AG04450 (cell line): ENCODE data around the gene EIF3K. TPM values are rescaled to one million over a fixed set of nuclear protein-coding genes. Genes with fewer than 3 reads are reported as not detected.

ENCODE experiments used
- CTCF ChIA-PET: fragments of 300-600, 350-600 bp; formaldehyde crosslinking; extraction: SDS; loops from one replicate; lab custom pipeline; 2022; ENCODE audit warnings: antibody characterized with exemption, inconsistent platforms; lab: Charles Lee
- POLR2A ChIA-PET: fragments of 350-600 bp; formaldehyde crosslinking; extraction: SDS; loops from one replicate; lab custom pipeline; 2021; ENCODE audit warnings: antibody characterized with exemption, inconsistent platforms; lab: Yijun Ruan, JAX
- DNase-seq: peaks from one replicate; pipeline ENCODE4 v3.0.0-alpha.2; 2011; ENCODE audit warnings: low read depth, low spot score
- H3K27ac ChIP-seq: one replicate; pipeline ENCODE4 v1.5.1; 2012; ENCODE audit warnings: low read depth, low read length, control low read depth
- H3K27me3 ChIP-seq: one replicate; pipeline ENCODE4 v1.6.0; 2012; ENCODE audit warnings: low read length; ENCODE audit not compliant: control insufficient read depth, insufficient read depth
- H3K4me3 ChIP-seq: 2 replicates; pipeline ENCODE4 v1.5.1; 2011; ENCODE audit warnings: mild to moderate bottlenecking, low read depth, low read length, control low read depth
- H3K9me3 ChIP-seq: 2 replicates; pipeline ENCODE4 v1.5.1; 2012; ENCODE audit warnings: low read length; ENCODE audit not compliant: control insufficient read depth, insufficient read depth
- polyA plus RNA-seq: library from polyadenylated mRNA; depleted of rRNA; stranded (reverse); fragments of >200 nt; gene quantifications from 2 replicates; pipeline ENCODE4 v1.2.3, GENCODE V29; 2011
- TF ChIP-seq, protein P1 (sequence below): IDR thresholded peaks from 2 replicates; pipeline ENCODE4 v1.5.1; 2011; ENCODE audit warnings: low read depth, low read length, control low read depth, inconsistent platforms

EIF3K gene
- polyA plus RNA-seq, 1 experiment = 168 TPM

DNA sequence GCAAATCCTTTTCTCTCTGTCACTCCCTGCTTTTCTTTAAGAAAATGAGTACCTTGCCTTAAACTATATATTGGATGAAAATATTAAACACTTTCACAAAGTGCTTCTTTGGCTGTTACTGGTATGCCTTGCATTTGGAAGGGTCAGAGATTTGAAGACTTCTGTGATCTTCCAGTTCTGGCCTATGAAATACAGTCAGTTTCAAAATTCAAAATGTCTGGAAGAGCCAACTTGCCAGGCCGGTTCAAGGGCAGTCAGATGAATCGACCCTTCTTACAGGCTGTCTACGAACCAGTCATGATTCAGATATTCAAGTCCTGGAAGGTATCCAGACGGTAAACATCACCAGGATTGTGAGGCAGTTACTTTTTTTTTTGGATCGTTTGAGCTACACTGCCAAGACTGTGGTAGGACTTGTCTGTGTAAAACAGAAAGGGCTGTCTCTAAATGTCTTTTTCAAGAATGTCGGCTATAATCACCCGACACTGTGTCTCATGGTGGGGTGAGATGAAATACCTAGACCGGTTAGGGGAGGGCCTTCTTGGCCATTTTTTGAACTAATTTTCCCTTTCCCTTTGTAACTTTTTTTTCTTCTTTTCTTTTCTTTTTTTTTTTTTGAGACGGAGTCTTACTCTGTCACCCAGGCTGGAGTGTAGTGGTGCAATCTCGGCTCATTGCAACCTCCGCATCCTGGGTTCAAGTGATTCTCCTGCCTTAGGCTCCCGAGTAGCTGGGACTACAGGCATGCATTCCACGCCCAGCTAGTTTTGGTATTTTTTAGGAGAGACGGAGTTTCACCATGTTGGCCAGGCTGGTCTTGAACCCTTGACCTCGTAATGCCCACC lies 39.7 kb downstream of the EIF3K start:
- Histone ChIP-seq H3K4me3 (peak overlapping the region; percentile 42), H3K9me3 (no peaks in the 10 kb centered on the region), H3K27ac (peak overlapping the region; percentile 95), H3K27me3 (no peaks in the 10 kb centered on the region)
- POLR2A ChIA-PET = interaction anchor here (0.6 to 4.0 kb wide), 10 partner anchors 8 to 537 kb away, joined by 3 to 15 read pairs (median 4); partner anchors contain the start of gene ACTN4
- TF ChIP-seq, protein P1, sequence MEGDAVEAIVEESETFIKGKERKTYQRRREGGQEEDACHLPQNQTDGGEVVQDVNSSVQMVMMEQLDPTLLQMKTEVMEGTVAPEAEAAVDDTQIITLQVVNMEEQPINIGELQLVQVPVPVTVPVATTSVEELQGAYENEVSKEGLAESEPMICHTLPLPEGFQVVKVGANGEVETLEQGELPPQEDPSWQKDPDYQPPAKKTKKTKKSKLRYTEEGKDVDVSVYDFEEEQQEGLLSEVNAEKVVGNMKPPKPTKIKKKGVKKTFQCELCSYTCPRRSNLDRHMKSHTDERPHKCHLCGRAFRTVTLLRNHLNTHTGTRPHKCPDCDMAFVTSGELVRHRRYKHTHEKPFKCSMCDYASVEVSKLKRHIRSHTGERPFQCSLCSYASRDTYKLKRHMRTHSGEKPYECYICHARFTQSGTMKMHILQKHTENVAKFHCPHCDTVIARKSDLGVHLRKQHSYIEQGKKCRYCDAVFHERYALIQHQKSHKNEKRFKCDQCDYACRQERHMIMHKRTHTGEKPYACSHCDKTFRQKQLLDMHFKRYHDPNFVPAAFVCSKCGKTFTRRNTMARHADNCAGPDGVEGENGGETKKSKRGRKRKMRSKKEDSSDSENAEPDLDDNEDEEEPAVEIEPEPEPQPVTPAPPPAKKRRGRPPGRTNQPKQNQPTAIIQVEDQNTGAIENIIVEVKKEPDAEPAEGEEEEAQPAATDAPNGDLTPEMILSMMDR = no peak
- peak; percentile 98 for DNase-seq
- CTCF ChIA-PET = interaction anchor here (0.6 to 1.4 kb wide), 5 partner anchors 12 to 272 kb away, joined by 3 to 6 read pairs (median 4); partner anchors contain the start of genes MRPS12 and SARS2

DNA sequence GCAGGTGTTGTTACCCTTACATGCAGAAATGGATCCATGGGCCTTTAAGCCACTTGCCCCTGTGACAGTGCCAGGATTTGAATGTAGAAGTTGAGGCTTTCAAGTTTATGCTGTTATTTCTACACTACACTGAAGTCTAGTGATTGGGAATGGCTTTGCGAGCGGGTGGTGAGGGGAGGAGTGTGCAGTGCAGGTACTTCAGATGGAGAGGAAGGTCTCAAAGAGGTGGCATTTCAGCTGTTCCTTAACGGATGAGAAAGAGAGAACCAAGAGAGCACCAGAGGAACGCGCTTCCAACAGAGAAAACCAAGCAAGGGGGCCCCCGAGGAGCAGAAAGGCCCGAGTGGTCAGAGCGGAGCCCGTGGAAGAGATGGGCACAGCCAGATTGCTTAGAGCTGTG lies 41.7 kb downstream of the EIF3K start:
- ChIA-PET CTCF (interaction anchor here (0.6 kb wide), 1 partner anchor 69 kb away, joined by 3 read pairs; no protein-coding TSS in a partner anchor), POLR2A (no interaction called here)
- H3K27ac ChIP-seq = no peak overlapping the region
- no peak for DNase-seq
- no peaks in the 10 kb centered on the region for H3K9me3 ChIP-seq
- H3K4me3 ChIP-seq = no peak overlapping the region
- TF ChIP-seq, protein P1 = no peak
- H3K27me3 ChIP-seq = no peaks in the 10 kb centered on the region

DNA sequence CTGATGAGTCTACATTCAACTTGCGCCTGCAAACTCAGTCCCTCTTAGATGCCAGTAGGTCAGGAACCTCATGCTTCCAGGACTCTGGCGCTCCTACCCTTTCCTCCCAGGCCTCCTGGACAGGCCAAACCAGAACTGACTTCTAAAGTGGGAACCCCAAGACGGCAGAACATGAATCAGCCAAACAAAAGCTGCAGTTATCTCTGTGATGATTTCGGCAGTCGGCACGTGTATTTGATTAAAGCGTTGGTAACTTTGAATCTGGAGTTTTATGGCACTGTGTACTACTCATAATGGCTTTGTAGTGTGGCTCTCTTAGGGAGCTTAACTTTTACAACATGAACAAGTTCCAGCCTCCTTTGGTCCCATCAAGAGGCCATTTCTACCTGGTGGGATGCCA lies 42.1 kb downstream of the EIF3K start:
- ChIA-PET CTCF (no interaction called here), POLR2A (no interaction called here)
- Histone ChIP-seq H3K27me3 (no peaks in the 10 kb centered on the region), H3K4me3 (no peak overlapping the region), H3K27ac (no peak overlapping the region), H3K9me3 (no peaks in the 10 kb centered on the region)
- no peak for DNase-seq
- TF ChIP-seq, protein P1 = no peak

DNA sequence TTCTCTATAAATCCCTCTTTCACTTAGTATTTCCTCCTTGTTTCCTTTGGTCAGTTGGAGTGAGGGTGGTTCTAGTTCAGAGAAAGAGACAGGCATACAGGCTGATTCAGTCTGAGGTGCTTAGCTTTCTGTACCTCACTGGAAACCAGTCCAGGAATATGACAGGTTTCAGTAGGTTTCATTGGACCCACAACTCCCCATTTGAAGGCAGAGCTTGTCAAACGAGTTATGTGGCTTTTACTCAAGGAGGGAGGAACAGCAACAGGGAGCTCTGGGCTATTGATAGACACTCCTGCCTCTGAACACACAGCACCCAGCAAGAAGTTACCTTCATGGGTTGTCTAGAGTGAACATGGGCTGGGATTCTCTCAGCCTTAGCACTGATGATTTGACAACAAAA lies 43.0 kb downstream of the EIF3K start:
- TF ChIP-seq, protein P1 = no peak
- Histone ChIP-seq H3K4me3 (no peak overlapping the region), H3K27me3 (no peaks in the 10 kb centered on the region), H3K27ac (no peak overlapping the region), H3K9me3 (no peaks in the 10 kb centered on the region)
- CTCF ChIA-PET = interaction anchor here (0.5 to 1.0 kb wide), 3 partner anchors 27 to 226 kb away, joined by 3 to 6 read pairs (median 3); no protein-coding TSS in a partner anchor
- no peak for DNase-seq
- POLR2A ChIA-PET = interaction anchor here (0.6 kb wide), 1 partner anchor 15 kb away, joined by 3 read pairs; the partner anchor contains the start of gene ACTN4
